Effector CD4-positive, alpha-beta T cell (primary cell): Measurements from ENCODE around the gene SLC30A7.

Experiments
- DNase-seq: peaks from one replicate; pipeline ENCODE4 v3.0.0-alpha.2; 2020

Gene SLC30A7

DNA sequence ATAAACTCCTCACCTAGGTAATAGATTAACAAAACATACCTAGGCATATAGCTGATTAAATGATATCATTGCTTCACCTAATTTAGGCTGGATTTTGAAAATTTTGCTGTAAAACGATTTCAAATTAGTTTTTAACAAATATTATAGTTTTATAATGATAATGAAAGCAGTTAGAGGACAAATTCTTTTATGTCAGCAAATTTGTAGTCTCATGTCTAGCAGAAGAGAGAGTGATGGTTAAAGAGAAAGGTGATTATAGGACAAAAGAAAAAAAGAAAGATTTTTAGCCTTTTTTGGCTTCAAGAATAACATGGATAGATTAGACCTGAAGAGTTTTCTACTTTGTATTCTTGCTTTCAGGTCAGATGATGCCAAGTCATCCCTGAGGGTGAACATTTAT is 133.3 kb downstream of the SLC30A7 start:
- DNase-seq, result no peak

GRCh38 chr1:101030881-101031280 is 135.0 kb downstream of the SLC30A7 start:
- DNase-seq, result no peak
